Measurements from ENCODE around the gene SIT1.
A peak's percentile ranks its signal among the peaks of the same experiment; 100 is the strongest.
"Not testable (repeated sequence)": the region's sequence is repeated elsewhere in the genome, so short reads cannot be mapped to it uniquely, and the experiment has no call there.

The SIT1 gene

DNA sequence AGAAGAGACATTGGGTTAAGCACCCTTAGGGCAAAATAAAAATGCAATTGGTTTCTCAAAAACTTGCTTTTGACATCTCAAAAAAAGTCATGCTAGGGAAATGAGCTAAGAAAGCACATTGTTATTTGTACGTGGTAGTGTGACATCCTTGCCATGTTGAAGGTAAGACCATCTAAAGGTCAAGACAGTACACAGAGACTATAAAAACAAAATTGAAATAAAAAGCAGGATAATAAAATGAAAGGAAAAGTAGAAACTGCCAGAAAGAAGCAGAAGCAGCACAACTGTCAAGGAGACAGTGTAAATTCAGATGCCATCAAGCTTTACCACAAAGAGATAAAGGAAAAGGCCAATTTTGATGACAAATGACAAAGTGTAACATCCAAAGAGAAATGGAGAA is 11.5 kb downstream of the SIT1 start:
- DNase-seq (ENCODE audit: extremely low read depth in 1 of 2, low read depth in 1 of 2): not testable (repeated sequence)

DNA sequence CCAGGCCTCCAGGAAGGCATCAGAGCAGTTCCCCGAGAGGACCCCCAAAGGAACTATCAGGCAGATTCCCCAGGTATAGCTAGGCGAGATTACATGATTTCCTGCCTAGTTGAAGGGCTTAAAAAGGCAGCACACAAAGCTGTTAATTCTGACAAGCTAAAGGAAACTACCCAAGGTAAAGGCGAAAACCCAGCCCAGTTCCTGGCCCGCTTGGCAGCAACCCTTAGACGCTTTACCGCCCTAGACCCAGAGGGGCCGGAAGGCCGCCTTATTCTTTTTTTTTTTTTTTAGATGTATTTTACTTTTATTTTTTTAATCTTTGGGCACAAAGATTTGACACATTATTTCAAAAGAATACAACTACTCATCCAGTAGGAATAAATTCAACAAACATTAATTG is 12.0 kb downstream of the SIT1 start:
- not testable (repeated sequence) for DNase-seq (ENCODE audit: extremely low read depth in 1 of 2, low read depth in 1 of 2)

DNA sequence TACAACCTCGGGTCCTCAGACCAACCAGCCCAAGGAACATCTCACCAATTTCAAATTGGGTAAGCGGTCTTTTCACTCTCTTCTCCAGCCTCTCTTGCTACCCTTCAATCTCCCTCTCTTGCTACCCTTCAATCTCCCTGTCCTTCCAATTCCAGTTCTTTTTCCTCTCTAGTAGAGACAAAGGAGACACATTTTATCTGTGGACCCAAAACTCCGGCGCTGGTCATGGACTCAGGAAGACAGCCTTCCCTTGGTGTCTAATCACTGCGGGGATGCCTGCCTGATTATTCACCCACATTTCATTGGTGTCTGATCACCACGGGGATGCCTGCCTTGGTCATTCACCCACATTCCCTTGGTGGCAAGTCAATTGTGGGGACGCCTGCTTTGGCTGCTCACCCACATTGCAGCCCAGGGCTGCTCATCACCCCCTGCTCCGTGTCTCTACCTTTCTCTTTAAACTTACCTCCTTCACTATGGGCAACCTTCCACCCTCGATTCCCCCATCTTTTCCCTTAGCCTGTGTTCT is 13.2 kb downstream of the SIT1 start:
- not testable (repeated sequence) for DNase-seq (ENCODE audit: extremely low read depth in 1 of 2, low read depth in 1 of 2)

DNA sequence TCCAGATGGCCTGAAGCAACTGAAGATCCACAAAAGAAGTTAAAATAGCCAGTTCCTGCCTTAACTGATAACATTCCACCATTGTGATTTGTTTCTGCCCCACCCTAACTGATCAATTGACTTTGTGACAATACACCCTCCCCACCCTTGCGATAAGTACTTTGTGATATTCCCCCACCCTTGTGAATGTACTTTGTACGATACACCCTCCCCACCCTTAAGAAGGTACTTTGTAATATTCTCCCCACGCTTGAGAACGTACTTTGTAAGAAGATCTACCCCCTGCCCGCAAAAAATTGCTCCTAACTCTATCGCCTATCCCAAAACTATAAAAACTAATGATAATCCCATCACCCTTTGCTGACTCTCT is 13.9 kb downstream of the SIT1 start:
- DNase-seq (ENCODE audit: extremely low read depth in 1 of 2, low read depth in 1 of 2): not testable (repeated sequence)

DNA sequence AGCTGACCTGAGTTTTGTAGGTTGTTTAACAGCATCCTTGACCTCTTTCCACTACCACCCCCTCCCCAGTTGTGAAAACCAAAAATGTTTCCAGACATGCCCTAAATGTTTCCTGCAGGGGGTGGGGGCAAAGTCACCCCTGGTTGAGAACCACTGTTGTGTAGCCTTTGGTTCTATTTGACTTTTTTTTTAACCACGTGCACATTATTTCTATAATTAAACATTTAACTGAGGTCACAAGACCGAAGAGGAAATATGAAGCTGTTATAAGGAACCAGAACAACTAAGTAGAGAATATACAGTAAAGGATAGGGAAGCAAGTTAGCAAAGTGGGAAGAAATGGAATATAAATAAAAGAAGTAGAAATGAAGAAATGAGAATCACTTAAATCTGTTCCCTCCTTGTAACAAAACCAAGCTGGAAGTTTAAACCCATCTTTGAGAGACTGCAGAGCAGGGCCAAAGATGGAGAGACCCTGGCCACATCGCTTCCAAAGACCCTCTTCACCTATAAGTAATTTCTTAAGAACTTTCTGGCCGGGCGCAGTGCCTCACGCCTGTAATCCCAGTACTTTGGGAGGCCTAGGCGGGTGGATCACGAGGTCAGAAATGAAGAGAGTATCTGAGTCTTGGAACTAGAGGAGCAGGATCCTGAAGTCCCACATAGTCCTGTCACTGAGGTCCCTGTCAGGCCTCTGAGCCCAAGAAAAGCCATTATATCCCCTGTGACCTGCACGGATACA is 14.4 kb downstream of the SIT1 start:
- DNase-seq (ENCODE audit: extremely low read depth in 1 of 2, low read depth in 1 of 2): no peak

DNA sequence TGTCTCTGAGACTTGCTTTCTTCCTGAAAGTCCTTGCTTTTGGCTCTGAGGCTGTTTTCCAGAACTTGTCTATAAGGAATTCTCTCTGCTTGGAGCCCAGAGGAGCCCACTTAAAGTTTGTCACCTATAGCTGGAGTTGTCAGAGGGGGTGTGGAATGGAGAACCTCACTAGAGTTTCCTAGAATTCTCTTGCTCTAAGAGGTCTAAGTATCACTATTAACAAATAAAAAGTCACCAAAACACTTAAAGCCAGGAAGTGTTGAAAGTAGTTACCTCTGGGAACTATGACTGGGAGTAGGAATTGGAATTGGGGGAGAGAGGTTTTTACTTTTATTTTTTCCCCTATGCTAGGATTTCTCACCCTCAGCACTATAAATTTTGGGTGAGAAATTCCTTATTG is 15.0 kb downstream of the SIT1 start:
- DNase-seq (ENCODE audit: extremely low read depth in 1 of 2, low read depth in 1 of 2): no peak

DNA sequence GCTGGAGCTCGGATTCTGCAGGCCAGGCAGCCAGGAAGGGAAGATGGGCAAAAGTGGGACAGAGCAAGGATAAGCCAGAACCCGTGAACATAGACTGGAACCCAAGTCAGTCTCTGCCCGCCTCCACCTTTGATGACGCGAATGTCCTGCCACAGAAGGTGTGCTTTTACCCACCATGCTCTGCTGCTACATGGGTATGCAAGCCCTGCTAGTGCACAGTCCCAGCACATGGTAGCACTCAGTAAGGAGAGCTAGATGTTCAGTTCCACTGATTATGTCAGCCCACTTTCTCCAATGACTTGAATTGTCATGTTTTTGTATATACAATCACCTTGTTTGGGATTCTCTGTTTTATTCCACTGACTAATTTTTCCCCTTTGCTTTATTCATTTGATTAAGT is 21.1 kb downstream of the SIT1 start:
- no peak for DNase-seq (ENCODE audit: extremely low read depth in 1 of 2, low read depth in 1 of 2)

DNA sequence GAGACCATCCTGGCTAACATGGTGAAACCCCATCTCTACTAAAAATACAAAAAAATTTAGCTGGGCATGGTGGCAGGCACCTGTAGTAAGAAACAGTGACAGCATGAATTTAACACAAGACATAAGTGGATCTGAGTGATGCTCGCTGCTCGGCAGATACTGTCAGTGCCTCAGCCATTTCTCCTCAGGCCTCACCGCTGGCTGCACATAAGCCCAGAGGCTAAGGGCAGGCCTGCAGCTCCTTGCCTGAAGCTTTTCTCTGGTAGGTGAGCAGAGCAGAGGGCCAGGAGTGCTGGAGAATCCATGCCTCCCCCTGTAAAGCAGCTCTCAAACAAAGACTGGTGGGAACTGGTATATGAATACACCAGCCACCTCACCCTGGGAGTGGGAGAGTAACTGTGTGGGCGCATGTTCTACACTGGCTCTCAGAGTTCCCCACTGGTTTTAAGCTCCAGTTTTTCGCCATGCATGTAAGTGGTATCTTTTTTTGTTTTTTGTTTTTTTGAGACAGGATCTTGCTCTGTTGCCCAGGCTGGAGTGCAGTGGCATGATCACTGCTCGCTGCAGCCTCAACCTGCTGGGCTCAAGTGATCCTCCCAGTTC is 22.2 kb downstream of the SIT1 start:
- no peak for DNase-seq (ENCODE audit: extremely low read depth in 1 of 2, low read depth in 1 of 2)

DNA sequence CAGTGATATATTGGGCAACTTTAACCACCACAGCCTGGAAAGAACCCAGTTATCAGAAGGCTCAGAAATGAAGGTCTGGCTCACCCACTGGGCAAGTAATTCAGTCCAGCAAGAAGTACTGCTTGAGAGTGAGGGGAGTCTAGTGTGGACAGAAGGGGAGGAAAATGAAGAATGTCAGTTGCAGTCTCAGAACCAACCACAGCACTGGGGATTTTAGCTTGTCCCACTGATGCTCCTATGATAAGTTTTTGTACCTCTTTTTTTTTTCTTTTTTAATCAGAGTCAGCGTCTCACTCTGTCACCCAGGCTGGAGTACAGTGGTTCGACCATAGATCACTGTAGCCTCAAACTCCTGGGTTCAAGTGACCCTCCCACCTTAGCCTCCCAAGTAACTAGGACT is 23.2 kb downstream of the SIT1 start:
- DNase-seq (ENCODE audit: extremely low read depth in 1 of 2, low read depth in 1 of 2): no peak

DNA sequence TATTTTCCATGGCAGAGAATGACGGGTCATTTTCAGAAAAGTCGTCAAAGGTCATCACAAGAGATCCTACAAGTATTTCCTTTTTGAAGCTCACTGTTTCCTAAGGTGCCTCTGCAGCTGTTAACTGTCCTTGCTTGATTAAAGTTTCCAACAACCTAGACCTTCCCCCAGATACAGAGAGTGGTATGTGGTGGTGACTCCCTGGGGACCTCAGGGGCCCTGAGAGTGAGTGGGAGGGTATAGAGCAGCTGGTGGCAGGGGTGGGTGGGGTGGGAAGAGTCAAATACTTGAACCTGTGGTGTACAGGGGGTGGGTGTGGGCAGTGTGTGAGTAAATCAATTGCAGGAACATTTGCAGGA is 31.0 kb downstream of the SIT1 start:
- DNase-seq (ENCODE audit: extremely low read depth in 1 of 2, low read depth in 1 of 2): no peak

DNA sequence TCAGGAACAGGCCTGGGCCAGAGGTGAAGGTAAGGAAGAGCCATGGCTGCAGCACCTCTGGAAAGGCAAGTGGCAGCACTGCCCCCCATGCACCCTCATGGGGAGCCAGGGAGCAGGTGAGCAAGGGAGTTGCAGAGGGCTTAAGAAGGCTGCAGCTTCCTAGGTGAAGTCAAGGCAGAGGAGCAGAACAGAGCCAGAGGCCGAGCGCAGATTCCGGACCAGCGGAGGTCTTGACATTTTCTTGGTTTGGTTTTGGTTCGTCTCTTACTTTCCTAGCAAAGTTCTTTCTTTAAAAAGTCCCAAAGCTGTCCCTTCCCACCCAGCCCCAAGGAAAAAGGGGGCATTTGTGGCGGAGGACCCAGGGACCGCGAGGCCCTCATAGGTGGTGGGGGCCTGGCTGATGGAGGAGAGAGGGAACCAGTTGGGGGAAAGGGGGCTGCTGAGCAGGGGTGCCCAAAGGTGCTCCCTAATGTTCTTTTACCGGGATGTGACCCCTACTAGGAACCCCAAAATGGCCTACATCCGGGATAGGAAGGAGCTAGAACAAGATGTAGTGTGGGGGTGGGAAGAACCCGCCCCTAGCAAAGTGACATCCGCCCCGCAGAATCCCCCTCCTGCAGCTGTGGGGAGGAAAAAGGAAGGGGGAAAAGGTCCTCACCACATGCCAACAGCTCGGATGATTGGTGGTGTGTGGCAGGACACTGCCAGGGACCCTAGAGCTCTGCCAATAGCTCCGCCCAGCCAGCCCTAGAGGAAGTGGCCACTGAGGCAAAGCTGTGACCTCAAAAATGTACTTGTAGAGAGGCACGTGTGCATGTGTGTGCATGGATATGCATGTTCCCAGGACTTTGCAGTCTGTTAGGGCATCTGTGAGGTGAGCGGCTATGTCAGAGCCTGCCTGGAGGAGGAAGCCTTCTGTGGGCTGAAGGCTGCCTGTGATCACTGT is 31.6 kb downstream of the SIT1 start:
- DNase-seq (ENCODE audit: extremely low read depth in 1 of 2, low read depth in 1 of 2): peak; percentile 37 to 45

DNA sequence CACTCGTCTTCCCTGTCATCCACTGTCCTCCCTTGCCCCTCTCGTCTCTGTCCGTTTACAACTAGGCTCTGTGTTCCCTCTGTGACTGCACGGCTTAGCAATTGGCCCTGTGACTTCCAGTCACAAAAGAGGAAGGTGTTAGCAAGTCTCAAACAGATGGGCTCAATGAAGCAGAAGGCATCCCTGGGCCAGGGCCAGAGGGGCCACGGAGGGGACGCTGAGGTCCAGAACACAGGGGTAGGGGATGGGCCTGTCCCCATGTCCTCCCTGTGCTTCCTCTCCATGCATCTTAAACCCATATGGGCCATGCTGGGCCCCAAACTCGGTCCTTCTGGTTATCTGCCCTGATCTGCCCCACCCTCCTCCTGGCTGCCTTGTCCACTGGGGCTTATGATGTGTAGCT is 32.4 kb downstream of the SIT1 start, which contains the start of gene CD72:
TSS of gene CD72 (minus strand) at position 89 of the 403 bp plus-strand sequence. CDS start 110 bp downstream, outside the sequence.
- no peak for DNase-seq (ENCODE audit: extremely low read depth in 1 of 2, low read depth in 1 of 2)

DNA sequence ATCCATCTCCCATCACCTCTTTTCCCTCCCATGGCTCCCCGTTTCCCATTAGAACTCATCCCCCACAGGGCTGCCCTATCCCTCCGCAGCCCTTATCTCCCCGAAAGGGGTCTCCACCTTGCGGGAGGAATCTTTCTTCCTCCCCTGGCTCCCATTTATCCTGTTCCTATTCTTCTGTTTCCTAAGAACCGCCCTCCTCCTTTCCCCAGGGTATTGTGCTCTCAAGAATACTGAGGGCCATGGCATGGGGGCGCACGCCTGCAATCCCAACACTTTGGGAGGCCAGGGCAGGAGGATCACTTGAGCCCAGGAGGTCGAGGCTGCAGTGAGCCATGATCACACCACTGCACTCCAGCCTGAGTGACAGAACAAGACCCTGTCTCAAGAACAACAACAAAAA is 33.2 kb downstream of the SIT1 start:
- DNase-seq (ENCODE audit: extremely low read depth in 1 of 2, low read depth in 1 of 2): no peak

DNA sequence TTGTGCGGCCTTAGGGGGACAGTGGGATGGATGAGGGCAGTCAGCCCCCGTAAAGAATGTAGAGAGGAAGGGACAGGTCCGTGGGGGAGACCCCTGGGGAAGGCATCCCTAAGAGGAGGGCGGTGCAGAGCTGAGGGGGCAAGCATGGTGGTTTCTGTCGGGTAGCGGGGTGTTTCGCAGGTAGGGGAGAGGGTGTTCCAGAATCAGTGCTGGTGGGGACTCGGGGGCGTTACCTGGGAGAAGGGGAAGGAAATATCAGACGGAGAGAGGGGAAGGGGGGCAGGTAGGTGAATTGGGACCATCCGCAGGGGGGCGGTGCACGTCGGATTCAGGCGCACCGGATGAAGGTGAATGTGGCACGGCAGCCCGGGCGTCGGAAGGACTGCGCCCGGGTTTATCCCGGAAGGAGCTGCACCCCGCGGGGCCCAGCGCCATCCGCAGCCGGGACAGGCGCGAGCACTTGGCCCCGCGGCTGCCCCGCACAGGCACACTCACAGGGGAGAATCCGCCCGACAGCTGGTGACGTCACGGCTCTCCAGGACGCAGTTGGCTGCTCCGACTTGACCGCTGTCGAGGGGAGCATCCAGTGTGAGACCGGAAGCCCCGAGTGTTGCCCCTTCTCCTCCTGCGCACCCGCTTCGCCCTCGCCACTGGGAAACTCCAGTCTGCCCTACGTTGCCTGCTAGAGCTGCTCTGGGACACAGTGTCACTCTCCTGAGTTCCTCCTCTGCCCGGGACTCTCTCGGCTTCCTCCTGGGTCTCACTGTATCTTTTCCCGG is 33.9 kb downstream of the SIT1 start:
- DNase-seq (ENCODE audit: extremely low read depth in 1 of 2, low read depth in 1 of 2): peak; percentile 57 to 65

DNA sequence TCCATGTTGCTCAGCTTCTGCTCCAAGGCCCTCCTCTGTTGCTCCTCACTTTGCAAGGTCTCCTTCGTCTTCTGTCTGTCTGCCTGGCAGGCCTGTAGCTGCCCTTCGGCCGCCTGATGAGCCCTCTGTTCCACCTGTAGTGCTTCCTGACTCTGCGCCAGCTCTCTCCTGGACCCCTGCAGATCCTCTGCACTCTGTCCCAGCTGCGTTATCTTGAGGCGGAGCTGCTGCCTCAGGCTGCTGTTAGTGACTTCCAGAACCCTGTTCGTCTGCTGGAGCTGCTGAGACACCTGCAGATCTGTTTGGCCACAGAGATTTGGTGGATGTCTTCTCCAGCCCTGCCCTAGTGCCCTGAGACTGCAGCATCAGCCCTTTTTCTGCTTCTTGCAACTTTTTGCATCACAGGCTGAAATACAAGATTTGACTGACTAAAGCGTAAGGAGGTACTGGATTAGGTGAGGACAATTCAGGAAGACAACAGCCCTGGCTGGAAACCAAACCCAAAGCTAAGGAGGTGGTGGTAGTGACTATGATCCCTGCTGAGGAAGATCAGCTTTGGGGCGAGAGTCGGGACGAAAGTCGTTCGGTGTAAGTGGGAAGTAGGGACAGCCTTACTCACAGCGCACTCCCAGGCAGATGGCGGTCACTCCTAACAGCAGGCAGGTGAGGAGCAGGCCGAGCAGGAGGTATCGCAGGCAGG is 34.6 kb downstream of the SIT1 start:
- no peak for DNase-seq (ENCODE audit: extremely low read depth in 1 of 2, low read depth in 1 of 2)

DNA sequence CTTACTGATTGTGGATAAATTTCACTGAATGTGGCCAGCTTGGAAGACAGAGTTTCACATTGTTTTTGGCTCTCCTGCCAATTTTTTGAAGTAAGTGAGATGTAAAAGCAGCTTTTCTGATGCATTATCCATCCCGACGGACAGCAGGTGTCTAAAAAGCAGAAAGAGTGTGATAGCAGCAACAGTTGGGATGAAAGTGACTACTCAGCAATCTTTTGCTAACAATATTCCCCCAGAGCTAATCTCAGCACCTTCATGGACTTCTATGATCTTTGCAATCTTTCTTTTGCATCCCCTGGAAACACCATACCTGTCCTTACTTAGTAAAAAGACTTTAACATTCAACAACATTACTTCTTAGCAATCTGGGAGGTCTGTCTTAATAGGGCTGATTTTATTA is 37.9 kb downstream of the SIT1 start:
- no peak for DNase-seq (ENCODE audit: extremely low read depth in 1 of 2, low read depth in 1 of 2)

DNA sequence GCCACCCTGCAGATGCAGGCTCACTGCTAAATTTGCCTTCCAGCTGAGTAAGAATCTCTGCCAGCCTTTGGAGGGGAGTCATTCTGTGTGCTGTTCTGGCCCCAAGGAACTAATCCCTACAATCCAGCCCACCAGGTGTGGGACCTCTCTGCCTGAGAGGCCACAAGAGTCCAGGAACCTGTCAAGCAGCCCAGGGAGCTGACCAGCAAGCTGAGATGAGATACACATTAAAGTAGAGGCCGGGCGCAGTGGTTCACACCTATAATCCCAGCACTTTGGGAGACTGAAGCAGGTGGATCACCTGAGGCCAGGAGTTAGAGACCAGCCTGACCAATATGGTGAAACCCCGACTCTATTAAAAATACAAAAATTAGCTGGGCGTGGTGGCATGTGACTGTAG is 38.7 kb downstream of the SIT1 start:
- not testable (repeated sequence) for DNase-seq (ENCODE audit: extremely low read depth in 1 of 2, low read depth in 1 of 2)

DNA sequence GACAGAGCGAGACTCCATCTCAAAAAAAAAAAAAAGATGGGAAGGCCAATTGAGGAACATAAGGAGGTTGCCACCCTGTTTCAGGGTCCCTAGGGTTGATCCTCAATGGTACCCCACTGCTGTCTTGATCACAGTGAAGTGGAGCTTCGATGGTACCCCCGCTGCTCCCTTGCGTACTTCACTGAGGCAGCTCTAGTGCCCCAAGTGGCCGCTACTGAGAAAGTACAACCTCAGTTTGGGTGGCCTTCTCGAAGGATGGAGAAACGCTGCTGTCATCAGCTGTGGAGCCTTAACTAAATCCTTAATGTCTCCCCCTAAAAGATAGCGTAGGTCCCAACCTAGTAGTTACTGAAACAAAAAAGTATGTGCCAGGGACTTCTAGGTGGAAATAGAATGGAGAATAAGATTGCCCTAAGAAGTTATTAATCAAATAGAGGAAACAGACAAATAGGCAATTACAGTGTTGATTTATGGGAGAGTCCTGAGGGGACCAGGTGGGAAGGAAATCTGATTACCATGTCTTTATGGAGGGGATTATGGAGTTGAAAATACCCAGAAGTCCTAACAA is 39.4 kb downstream of the SIT1 start:
- DNase-seq (ENCODE audit: extremely low read depth in 1 of 2, low read depth in 1 of 2): no peak

DNA sequence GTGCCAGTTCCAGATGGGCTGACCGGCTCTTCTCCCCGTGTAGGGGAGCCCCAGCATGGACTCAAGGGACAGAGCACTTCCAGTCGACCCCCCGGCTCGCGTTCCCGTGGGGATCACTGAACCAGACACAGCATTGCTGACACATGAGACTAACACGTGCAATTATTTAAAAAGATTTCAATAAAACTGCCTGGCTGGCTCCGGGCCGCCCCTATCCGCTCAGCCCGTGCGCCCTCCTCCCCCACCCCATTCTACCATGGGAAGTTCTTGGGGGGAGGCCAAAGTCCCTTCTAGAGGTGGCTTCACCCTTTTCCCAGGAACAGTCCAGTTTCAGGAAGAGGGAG is 40.9 kb downstream of the SIT1 start:
- no peak for DNase-seq (ENCODE audit: extremely low read depth in 1 of 2, low read depth in 1 of 2)
